GM23338 (cell line): ENCODE results near the gene CELSR1. TPM values are rescaled to one million over a fixed set of nuclear protein-coding genes. Genes with fewer than 3 reads are reported as not detected.

ENCODE experiments used
- ATAC-seq: fragments of 200-7000 bp; cut with Tn5 transposase; 3 replicates; pipeline ENCODE4 v1.9.1; 2020
- DNase-seq: peaks from one replicate; pipeline ENCODE4 v3.0.0-alpha.2; 2015; ENCODE audit warnings: low spot score
- H2AFZ ChIP-seq: fragments of 200-600 bp; sonication (generic); 2 replicates; pipeline ENCODE4 v1.8.0; 2016; ENCODE audit warnings: antibody characterized with exemption, mild to moderate bottlenecking, moderate library complexity
- H3F3A ChIP-seq: fragments of 200-600 bp; sonication (generic); replicated peaks from 2 replicates; pipeline ENCODE4 v1.8.0; 2017; ENCODE audit warnings: antibody characterized with exemption, mixed run types, low read depth
- H3K27ac ChIP-seq: fragments of 200-600 bp; sonication (generic); 2 replicates; pipeline ENCODE4 v1.6.1; 2016; ENCODE audit warnings: low read depth
- H3K27me3 ChIP-seq: fragments of 200-600 bp; sonication (generic); 2 replicates; pipeline ENCODE4 v1.8.0; 2016; ENCODE audit warnings: mild to moderate bottlenecking, mixed run types, moderate library complexity; ENCODE audit not compliant: insufficient read depth
- H3K36me3 ChIP-seq: fragments of 200-600 bp; sonication (generic); 2 replicates; pipeline ENCODE4 v1.8.0; 2016; ENCODE audit warnings: mild to moderate bottlenecking; ENCODE audit not compliant: insufficient read depth
- H3K4me1 ChIP-seq: fragments of 200-600 bp; sonication (generic); 2 replicates; pipeline ENCODE4 v1.8.0; 2016; ENCODE audit warnings: mild to moderate bottlenecking, moderate library complexity; ENCODE audit not compliant: insufficient read depth
- H3K4me2 ChIP-seq: fragments of 200-600 bp; sonication (generic); 2 replicates; pipeline ENCODE4 v1.7.1; 2017; ENCODE audit warnings: mixed run types
- H3K4me3 ChIP-seq: fragments of 200-600 bp; sonication (generic); 2 replicates; pipeline ENCODE4 v1.6.1; 2016; ENCODE audit warnings: mixed run types
- H3K79me2 ChIP-seq: fragments of 200-600 bp; sonication (generic); replicated peaks from 2 replicates; pipeline ENCODE4 v1.8.0; 2017; ENCODE audit warnings: mild to moderate bottlenecking; ENCODE audit not compliant: insufficient read depth
- H3K9me2 ChIP-seq: fragments of 200-600 bp; sonication (generic); 2 replicates; pipeline ENCODE4 v1.8.0; 2017; ENCODE audit not compliant: insufficient read depth
- H4K20me1 ChIP-seq: fragments of 200-600 bp; sonication (generic); replicated peaks from 2 replicates; pipeline ENCODE4 v1.8.0; 2017; ENCODE audit warnings: mild to moderate bottlenecking; ENCODE audit not compliant: insufficient read depth
- H3K27ac Mint-ChIP-seq: 2 replicates; pipeline ENCODE4 v1.8.0; 2020; ENCODE audit warnings: inconsistent platforms, mild to moderate bottlenecking, moderate library complexity, mixed read lengths
- H3K27me3 Mint-ChIP-seq: 3 replicates; pipeline ENCODE4 v1.8.0; 2022; ENCODE audit warnings: low read depth, mild to moderate bottlenecking, moderate library complexity, mixed read lengths, inconsistent platforms; ENCODE audit not compliant: insufficient read depth, poor library complexity
- H3K36me3 Mint-ChIP-seq: 3 replicates; pipeline ENCODE4 v1.8.0; 2021; ENCODE audit warnings: low read depth, mild to moderate bottlenecking, inconsistent platforms, moderate library complexity, mixed read lengths
- H3K4me1 Mint-ChIP-seq: 3 replicates; pipeline ENCODE4 v1.8.0; 2020; ENCODE audit warnings: mild to moderate bottlenecking, inconsistent platforms, mixed read lengths
- H3K4me3 Mint-ChIP-seq: 3 replicates; pipeline ENCODE4 v1.8.0; 2021; ENCODE audit warnings: moderate library complexity, mild to moderate bottlenecking, inconsistent platforms, mixed read lengths
- H3K9me3 Mint-ChIP-seq: 3 replicates; pipeline ENCODE4 v1.8.0; 2020; ENCODE audit warnings: moderate library complexity, mild to moderate bottlenecking, inconsistent platforms, mixed read lengths
- CTCF ChIP-seq, 2 experiments: fragments of 200-600 bp in 1 of 2; sonication (generic) in 1 of 2; conservative IDR thresholded peaks; 2 replicates each; pipeline versions ENCODE4 v1.5.1 to v1.6.1; 2016 to 2017; ENCODE audit warnings: antibody characterized with exemption in 2 of 2, low read depth in 2 of 2, mild to moderate bottlenecking in 2 of 2, moderate library complexity in 1 of 2
- EZH2phosphoT487 ChIP-seq: fragments of 200-600 bp; sonication (generic); IDR thresholded peaks from one replicate; pipeline ENCODE4 v1.8.1; 2018; ENCODE audit warnings: antibody characterized with exemption; ENCODE audit not compliant: unreplicated experiment
- POLR2AphosphoS5 ChIP-seq: IDR thresholded peaks from 2 replicates; pipeline ENCODE4 v1.6.1; 2016; ENCODE audit warnings: antibody characterized with exemption, low read depth
- REST ChIP-seq: IDR thresholded peaks from one replicate; pipeline ENCODE4 v1.6.1; 2018; ENCODE audit warnings: antibody characterized with exemption; ENCODE audit not compliant: unreplicated experiment
- ZNF114 ChIP-seq: fragments of 250-450 bp; sonication (Bioruptor Pico); IDR thresholded peaks from 2 replicates; pipeline ENCODE4 v1.5.0; 2020; ENCODE audit warnings: mild to moderate bottlenecking, moderate library complexity
- ZNF462 ChIP-seq: fragments of 250-450 bp; sonication (Bioruptor Pico); IDR thresholded peaks from 2 replicates; pipeline ENCODE4 v1.5.0; 2020; ENCODE audit warnings: mild to moderate bottlenecking, moderate library complexity
- polyA plus RNA-seq: library from polyadenylated mRNA; unstranded; fragments of >200 nt; fragmentation: Nextera tagmentation; extraction: Ambion mirVana; gene quantifications from 2 replicates; pipeline ENCODE4 v1.2.1, GENCODE V29; 2016
- total RNA-seq: library from RNA; depleted of rRNA; stranded (reverse); fragments of >200 nt; shearing (Covaris generic); gene quantifications from 2 replicates; pipeline ENCODE4 v1.2.3, GENCODE V29; 2014

CELSR1 gene
- total and polyA plus RNA-seq, 2 experiments from 2014 or later, result 4.8 to 20.4 TPM

- TF ChIP-seq EZH2phosphoT487 (no peak), ZNF114 (CRISPR knock-in tag) (no peak), REST (no peak)
These were observed 22.0 kb downstream of the CELSR1 start (continued) for GRCh38 chr22:46515208-46516111.

- no peaks in the 10 kb centered on the region for H3K4me1 ChIP-seq
- Mint-ChIP-seq H3K4me1 (peaks cover 29% of the 10 kb centered on the region), H3K9me3 (no peaks in the 10 kb centered on the region), H3K4me3 (no peak overlapping the region), H3K36me3 (no peaks in the 10 kb centered on the region), H3K27ac (peak overlapping the region; percentile 89), H3K27me3 (peaks cover 8% of the 10 kb centered on the region)
- no peaks in the 10 kb centered on the region for H3K9me2 ChIP-seq
- ATAC-seq, result peak; percentile 45
- no peaks in the 10 kb centered on the region for H3K27me3 ChIP-seq
- DNase-seq, result no peak
- no peak overlapping the region for H3K4me2 ChIP-seq
- no peaks in the 10 kb centered on the region for H3K36me3 ChIP-seq
- H3K4me3 ChIP-seq, result no peak overlapping the region
- H2AFZ ChIP-seq, result no peak overlapping the region
- H4K20me1 ChIP-seq, result no peaks in the 10 kb centered on the region
- no peak overlapping the region for H3K27ac ChIP-seq
- H3K79me2 ChIP-seq, result no peaks in the 10 kb centered on the region
- 0 out of 2 replicates have a peak, but pooled peaks cover 5% of the 10 kb centered on the region for H3F3A ChIP-seq
- TF ChIP-seq POLR2AphosphoS5, result no peak
- no peak for TF ChIP-seq ZNF462 (CRISPR knock-in tag)
- no peak for TF ChIP-seq CTCF (conservative IDR thresholded peaks at IDR 0.05; ENCODE audit: low read depth in 2 of 2)
- no peak for TF ChIP-seq REST
- no peak for TF ChIP-seq EZH2phosphoT487
- TF ChIP-seq ZNF114 (CRISPR knock-in tag), result no peak
These were observed 22.7 kb downstream of the CELSR1 start for GRCh38 chr22:46514592-46515207.
